Liver (tissue), 3 donors: ENCODE measurements around the gene CLEC10A.

Experiments
- CTCF ChIP-seq: fragments of 150-350 bp; IDR thresholded peaks from 2 replicates; pipeline ENCODE4 v1.5.1; 2017; ENCODE audit warnings: improper control_type of control experiment, low read depth, low read length; ENCODE audit not compliant: missing input control
- MAX ChIP-seq: IDR thresholded peaks from 2 replicates; pipeline ENCODE4 v1.6.1; 2016; ENCODE audit warnings: antibody characterized with exemption
- RAD21 ChIP-seq, 2 donors: IDR thresholded peaks; 2 replicates each; pipeline ENCODE4 v1.6.1; 2016; ENCODE audit warnings: antibody characterized with exemption in 2 of 2, mild to moderate bottlenecking in 2 of 2
- donor health status: healthy.
- donor health status: healthy.

GRCh38 chr17:7119314-7119713, 39.3 kb upstream of the CLEC10A start:
- TF ChIP-seq MAX = no peak
- no peak for TF ChIP-seq RAD21 (IDR thresholded peaks at IDR 0.05)
- TF ChIP-seq CTCF = no peak
